OCI-LY3 (cell line): ENCODE results near the gene NRN1L.
"Not testable (repeated sequence)": the region's sequence is repeated elsewhere in the genome, so short reads cannot be mapped to it uniquely, and the experiment has no call there.

Experiments
- H2AFZ ChIP-seq: fragments of 200-600, 300-600 bp; shearing (Covaris generic); 2 replicates; pipeline ENCODE4 v1.6.0; 2014; ENCODE audit warnings: antibody characterized with exemption, low read depth, low read length
- H3K27ac ChIP-seq: fragments of 200-600, 300-600 bp; sonication (generic); 2 replicates; pipeline ENCODE4 v1.5.1; 2014; ENCODE audit warnings: mild to moderate bottlenecking, low read length, moderate library complexity, mixed read lengths
- H3K27me3 ChIP-seq: fragments of 200-600, 300-600 bp; sonication (generic); 2 replicates; pipeline ENCODE4 v1.6.1; 2014; ENCODE audit warnings: low read depth, low read length, mixed read lengths
- H3K36me3 ChIP-seq: fragments of 200-600, 300-600 bp; sonication (generic); replicated peaks from 2 replicates; pipeline ENCODE3; 2014; ENCODE audit warnings: low read depth, low read length, mixed read lengths
- H3K4me1 ChIP-seq: fragments of 300-600, 200-600 bp; sonication (generic); 2 replicates; pipeline ENCODE4 v1.6.1; 2014; ENCODE audit warnings: low read length, mixed read lengths
- H3K4me2 ChIP-seq: fragments of 200-600, 300-600 bp; sonication (generic); 2 replicates; pipeline ENCODE4 v1.6.1; 2014; ENCODE audit warnings: low read length, mixed read lengths
- H3K4me3 ChIP-seq: fragments of 300-600, 200-600 bp; sonication (generic); 2 replicates; pipeline ENCODE4 v1.5.1; 2014; ENCODE audit warnings: antibody characterized with exemption, mild to moderate bottlenecking, low read length, moderate library complexity
- H3K79me2 ChIP-seq: fragments of 300-600, 200-600 bp; shearing (Covaris generic); 2 replicates; pipeline ENCODE4 v1.6.1; 2014; ENCODE audit warnings: mild to moderate bottlenecking, low read length, mixed read lengths
- H3K9ac ChIP-seq: fragments of 300-600, 200-600 bp; shearing (Covaris generic); 2 replicates; pipeline ENCODE4 v1.6.0; 2014; ENCODE audit warnings: mild to moderate bottlenecking, low read length, moderate library complexity
- H3K9me3 ChIP-seq: fragments of 200-600, 300-600 bp; shearing (Covaris generic); 2 replicates; pipeline ENCODE4 v1.6.1; 2014; ENCODE audit warnings: low read length, mixed read lengths; ENCODE audit not compliant: insufficient read depth
- H4K20me1 ChIP-seq: fragments of 200-600, 300-600 bp; sonication (generic); 2 replicates; pipeline ENCODE4 v1.6.1; 2016; ENCODE audit warnings: low read length, mixed read lengths; ENCODE audit not compliant: insufficient read depth
- EZH2phosphoT487 ChIP-seq: fragments of 200-600 bp; shearing (Covaris generic); IDR thresholded peaks from 2 replicates; pipeline ENCODE4 v1.6.1; 2018; ENCODE audit warnings: antibody characterized with exemption, mixed run types, low read depth
- TF ChIP-seq, protein P1 (sequence below): fragments of 200-600, 300-600 bp; sonication (generic); IDR thresholded peaks from 2 replicates; pipeline ENCODE4 v1.5.1; 2014; ENCODE audit warnings: antibody characterized with exemption, low read length, low read depth

The NRN1L gene

DNA sequence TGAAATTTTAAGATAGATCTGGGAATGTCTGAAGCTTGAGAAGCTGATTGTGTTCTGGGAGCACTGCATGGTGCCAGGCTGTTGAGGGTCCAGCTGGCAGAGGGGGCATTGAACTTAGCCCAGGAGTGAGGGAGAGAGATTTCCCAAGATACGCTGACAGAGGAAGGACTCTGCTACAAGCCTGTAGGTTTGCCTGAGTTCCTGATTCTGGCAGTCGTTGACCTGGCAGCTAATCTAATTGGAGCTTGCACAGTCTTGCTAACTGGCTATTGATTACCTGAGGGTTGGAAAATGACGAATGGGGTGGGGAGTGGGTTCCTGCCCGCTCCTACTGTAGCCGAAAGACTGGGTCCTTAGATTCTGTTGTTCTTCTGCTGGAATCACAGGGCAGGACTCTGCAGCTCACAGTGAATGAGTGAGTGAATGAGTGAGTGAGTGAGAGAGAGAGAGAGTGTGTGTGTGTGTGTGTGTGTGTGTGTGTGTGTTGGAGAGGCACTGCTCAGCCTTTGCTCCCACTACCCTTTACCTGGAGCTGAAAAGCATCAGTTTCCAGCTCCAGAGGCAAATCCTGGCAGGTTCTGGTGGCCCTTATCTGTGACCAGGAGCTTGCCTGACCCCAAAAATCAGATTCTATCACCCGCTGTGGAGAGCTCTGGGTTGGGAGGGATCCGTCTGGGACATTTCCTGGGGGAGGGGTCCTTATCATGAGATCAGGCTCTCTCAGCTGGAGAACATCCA, 30.2 kb downstream of the NRN1L start:
- Histone ChIP-seq H4K20me1 (no peaks in the 10 kb centered on the region), H3K4me2 (no peak overlapping the region), H3K4me3 (no peak overlapping the region), H3K27me3 (no peaks in the 10 kb centered on the region), H3K79me2 (no peaks in the 10 kb centered on the region), H3K4me1 (peaks cover 5% of the 10 kb centered on the region), H2AFZ (no peak overlapping the region), H3K9ac (no peak overlapping the region), H3K36me3 (no peaks in the 10 kb centered on the region), H3K9me3 (no peaks in the 10 kb centered on the region), H3K27ac (no peak overlapping the region)
- no peak for TF ChIP-seq EZH2phosphoT487
- TF ChIP-seq, protein P1, sequence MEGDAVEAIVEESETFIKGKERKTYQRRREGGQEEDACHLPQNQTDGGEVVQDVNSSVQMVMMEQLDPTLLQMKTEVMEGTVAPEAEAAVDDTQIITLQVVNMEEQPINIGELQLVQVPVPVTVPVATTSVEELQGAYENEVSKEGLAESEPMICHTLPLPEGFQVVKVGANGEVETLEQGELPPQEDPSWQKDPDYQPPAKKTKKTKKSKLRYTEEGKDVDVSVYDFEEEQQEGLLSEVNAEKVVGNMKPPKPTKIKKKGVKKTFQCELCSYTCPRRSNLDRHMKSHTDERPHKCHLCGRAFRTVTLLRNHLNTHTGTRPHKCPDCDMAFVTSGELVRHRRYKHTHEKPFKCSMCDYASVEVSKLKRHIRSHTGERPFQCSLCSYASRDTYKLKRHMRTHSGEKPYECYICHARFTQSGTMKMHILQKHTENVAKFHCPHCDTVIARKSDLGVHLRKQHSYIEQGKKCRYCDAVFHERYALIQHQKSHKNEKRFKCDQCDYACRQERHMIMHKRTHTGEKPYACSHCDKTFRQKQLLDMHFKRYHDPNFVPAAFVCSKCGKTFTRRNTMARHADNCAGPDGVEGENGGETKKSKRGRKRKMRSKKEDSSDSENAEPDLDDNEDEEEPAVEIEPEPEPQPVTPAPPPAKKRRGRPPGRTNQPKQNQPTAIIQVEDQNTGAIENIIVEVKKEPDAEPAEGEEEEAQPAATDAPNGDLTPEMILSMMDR, result no peak

DNA sequence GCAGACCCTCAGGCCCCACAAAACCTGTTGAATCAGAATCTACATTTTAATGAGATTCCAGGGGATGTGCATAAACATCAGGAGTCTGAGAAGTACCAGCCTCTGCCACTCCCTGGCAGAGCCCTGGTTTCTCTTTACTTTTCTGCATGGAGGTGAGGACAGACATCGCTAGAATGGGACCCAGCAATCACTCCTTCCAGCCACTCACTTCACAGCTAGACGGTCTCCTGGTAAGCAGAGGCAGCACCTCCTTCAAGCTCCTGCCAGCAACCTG, 30.7 kb downstream of the NRN1L start:
- not testable (repeated sequence) for H3K4me2 ChIP-seq, H3K4me3 ChIP-seq, H3K4me1 ChIP-seq, H3K27me3 ChIP-seq, H2AFZ ChIP-seq, H3K79me2 ChIP-seq, H3K36me3 ChIP-seq, H3K9me3 ChIP-seq, H3K27ac ChIP-seq, H4K20me1 ChIP-seq, H3K9ac ChIP-seq

DNA sequence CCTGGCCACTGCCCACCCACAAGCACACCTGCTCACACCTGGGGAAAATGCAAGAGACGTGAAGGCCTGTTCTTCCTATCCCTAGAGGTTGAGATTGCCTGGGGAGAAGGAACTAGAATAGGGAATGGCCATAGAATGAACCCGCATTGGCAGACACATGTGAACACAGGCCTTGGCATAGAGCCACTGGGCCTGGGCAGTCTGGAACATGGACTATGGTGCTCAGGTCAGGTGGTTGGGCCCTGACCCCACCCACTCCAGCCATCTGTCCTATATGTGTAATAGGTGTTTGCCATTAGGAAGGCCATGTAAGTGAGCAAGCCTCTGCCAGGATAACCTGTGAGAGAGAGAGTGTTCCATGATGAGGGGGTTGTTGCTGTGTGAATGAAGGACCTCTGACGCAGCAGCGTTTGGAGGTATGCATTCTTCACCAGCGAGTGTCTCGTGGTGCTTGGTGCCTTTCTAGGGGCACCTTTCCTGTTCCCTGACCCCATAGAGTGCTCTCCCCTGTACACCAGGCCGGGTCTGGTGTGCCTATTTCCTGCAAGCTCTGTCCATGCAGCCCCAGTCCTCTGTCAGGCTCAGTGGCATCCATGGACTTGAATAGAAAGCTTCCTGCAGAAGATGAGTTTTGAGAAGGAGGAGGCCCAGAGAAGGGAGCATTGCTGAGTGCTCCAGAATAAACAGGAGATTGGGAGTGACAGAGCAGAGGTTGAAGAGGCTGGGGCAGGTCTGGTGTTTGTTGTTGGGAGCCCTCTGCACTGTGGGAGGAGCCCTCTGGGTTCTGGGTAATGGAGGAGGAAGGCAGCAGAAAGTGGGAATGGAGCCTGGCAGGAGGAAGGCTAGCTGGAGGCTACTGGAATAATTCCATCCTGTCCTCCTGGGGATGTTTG, 31.4 kb downstream of the NRN1L start:
- Histone ChIP-seq H3K27me3 (no peaks in the 10 kb centered on the region), H3K9ac (no peak overlapping the region), H2AFZ (no peak overlapping the region), H3K27ac (no peak overlapping the region), H3K9me3 (no peaks in the 10 kb centered on the region), H3K36me3 (no peaks in the 10 kb centered on the region), H3K4me3 (no peak overlapping the region), H3K4me2 (no peak overlapping the region), H3K79me2 (no peaks in the 10 kb centered on the region), H4K20me1 (peaks cover 3% of the 10 kb centered on the region; the same call in 1 of the 2 replicates), H3K4me1 (no peaks in the 10 kb centered on the region)
- TF ChIP-seq, protein P1, result no peak
- TF ChIP-seq EZH2phosphoT487, result no peak

DNA sequence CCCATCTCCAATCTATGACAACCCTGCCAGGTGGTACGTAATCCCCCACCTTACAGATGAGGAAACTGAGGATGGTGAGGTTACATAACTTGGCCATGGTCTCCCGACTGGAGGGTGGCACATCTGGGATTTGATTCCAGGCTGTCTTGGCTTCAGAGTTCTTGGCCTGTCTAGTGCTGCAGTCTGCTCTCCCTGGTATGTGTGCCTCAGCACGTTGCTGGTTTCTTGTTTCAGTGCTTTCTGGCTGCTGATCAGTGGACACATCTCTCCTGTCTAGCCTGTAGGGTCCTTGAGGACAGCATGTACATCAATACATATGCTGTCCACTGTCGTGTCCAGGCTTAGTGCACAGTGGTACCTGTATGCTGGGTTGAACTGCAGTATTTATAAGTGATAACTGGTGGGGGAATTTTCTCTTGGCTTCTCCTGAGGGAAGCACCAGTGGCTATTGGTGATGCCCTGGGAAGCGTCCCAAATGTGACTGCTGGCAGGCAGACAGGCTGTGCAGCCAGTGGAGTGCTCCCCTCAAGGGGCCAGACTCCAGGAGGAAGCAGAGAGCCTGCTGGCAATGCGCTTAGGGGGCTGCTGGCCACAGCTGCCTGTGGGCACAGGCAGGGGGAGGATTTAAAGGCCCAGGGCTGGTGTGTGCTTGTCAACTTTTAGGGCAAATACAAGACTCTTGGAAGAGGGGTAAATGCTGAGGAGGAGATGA, 32.6 kb downstream of the NRN1L start:
- Histone ChIP-seq H3K27me3 (no peaks in the 10 kb centered on the region), H2AFZ (no peak overlapping the region), H3K27ac (no peak overlapping the region), H3K36me3 (no peaks in the 10 kb centered on the region), H3K4me2 (no peak overlapping the region), H3K4me1 (no peaks in the 10 kb centered on the region), H3K9me3 (no peaks in the 10 kb centered on the region), H3K9ac (no peak overlapping the region), H4K20me1 (peaks cover 3% of the 10 kb centered on the region; the same call in 1 of the 2 replicates), H3K4me3 (no peak overlapping the region), H3K79me2 (no peaks in the 10 kb centered on the region)
- TF ChIP-seq EZH2phosphoT487, result no peak
- TF ChIP-seq, protein P1, result no peak
